Measurements from ENCODE around the gene ACKR2. TPM values are rescaled to one million over a fixed set of nuclear protein-coding genes. Genes with fewer than 3 reads are reported as not detected.

The ACKR2 gene
- polyA plus RNA-seq, 1 donor from 2014 or later, result not detected

DNA sequence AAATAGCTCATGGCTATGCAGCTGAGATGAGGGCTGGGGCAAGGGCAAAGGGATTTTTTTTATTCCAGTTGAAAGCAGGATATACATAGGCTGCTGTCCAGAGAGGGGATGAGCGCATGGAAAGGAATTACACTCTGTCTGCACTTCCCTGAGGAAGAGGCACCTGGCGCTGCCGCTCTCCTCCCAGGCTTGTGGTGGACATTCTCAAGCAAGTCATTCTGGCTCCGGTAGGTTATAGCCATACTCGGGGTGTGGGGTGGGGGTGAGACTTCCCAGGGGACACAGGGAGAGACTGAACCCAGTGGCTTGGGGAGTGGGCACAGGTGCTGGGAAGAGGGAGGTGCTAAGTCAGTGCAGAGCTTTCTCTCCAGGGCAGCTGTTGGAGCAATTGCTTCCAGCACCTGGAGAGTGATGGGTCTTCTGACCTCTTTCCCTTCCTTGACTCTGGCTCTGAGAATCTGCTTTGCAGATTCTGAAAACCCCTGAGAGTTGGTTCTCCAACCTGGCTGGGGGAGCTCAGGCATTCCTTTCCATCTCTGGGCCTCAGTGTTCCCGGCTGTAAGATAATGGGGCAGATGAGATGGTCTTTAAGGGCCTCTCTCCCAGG is 42.1 kb downstream of the ACKR2 start:
- H3K27me3 ChIP-seq (ENCODE audit: insufficient read depth, low read depth, low read length), result no peaks in the 10 kb centered on the region
- no peak overlapping the region for H3K4me2 ChIP-seq (ENCODE audit: low read length)
- no peak overlapping the region for H3K9ac ChIP-seq (ENCODE audit: low read length)
- H3K9me2 ChIP-seq (ENCODE audit: insufficient read depth, low read length), result no peaks in the 10 kb centered on the region
- TF ChIP-seq, protein P1, sequence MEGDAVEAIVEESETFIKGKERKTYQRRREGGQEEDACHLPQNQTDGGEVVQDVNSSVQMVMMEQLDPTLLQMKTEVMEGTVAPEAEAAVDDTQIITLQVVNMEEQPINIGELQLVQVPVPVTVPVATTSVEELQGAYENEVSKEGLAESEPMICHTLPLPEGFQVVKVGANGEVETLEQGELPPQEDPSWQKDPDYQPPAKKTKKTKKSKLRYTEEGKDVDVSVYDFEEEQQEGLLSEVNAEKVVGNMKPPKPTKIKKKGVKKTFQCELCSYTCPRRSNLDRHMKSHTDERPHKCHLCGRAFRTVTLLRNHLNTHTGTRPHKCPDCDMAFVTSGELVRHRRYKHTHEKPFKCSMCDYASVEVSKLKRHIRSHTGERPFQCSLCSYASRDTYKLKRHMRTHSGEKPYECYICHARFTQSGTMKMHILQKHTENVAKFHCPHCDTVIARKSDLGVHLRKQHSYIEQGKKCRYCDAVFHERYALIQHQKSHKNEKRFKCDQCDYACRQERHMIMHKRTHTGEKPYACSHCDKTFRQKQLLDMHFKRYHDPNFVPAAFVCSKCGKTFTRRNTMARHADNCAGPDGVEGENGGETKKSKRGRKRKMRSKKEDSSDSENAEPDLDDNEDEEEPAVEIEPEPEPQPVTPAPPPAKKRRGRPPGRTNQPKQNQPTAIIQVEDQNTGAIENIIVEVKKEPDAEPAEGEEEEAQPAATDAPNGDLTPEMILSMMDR (IDR thresholded peaks at IDR 0.05; ENCODE audit: poor library complexity, severe bottlenecking), result no peak
- TF ChIP-seq EP300 (conservative IDR thresholded peaks at IDR 0.05; ENCODE audit: poor library complexity, severe bottlenecking), result no peak
- no peak overlapping the region for H2AFZ ChIP-seq (ENCODE audit: low read depth, low read length)
- no peak overlapping the region for H3K27ac ChIP-seq (ENCODE audit: low read length)
- no peaks in the 10 kb centered on the region for H3K36me3 ChIP-seq (ENCODE audit: insufficient read depth, low read length)
- no peak overlapping the region for H3K4me3 ChIP-seq (ENCODE audit: low read length)
- H3K79me2 ChIP-seq (replicated peaks; ENCODE audit: insufficient read depth, low read length), result no peaks in the 10 kb centered on the region
- H3F3A ChIP-seq (ENCODE audit: insufficient read depth, low read length, poor library complexity, severe bottlenecking), result no peaks in the 10 kb centered on the region
- no peaks in the 10 kb centered on the region for H4K20me1 ChIP-seq (ENCODE audit: insufficient read depth)
- no peaks in the 10 kb centered on the region for H3K9me3 ChIP-seq (ENCODE audit: low read length)

DNA sequence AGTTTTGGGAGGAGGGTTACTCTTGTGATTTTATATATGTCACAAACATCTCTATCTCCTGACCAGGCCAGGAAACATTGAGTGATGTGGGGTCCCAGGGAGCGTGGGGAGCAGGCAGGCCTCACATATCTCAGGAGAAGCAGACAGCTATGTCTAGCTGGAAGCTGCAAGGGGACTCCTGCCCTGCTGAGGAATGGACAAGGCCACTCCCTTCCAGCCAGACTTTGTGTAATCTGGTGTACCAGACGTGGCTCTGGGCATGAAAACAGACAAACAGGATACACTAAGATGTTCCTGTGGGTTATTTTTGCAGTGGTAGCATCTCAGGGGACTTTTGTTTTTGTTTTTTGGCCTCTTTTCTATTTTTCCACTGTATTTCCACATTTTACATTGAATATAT is 43.2 kb downstream of the ACKR2 start:
- no peaks in the 10 kb centered on the region for H3K9me2 ChIP-seq (ENCODE audit: insufficient read depth, low read length)
- H3F3A ChIP-seq (ENCODE audit: insufficient read depth, low read length, poor library complexity, severe bottlenecking), result no peaks in the 10 kb centered on the region
- no peak overlapping the region for H3K27ac ChIP-seq (ENCODE audit: low read length)
- no peaks in the 10 kb centered on the region for H3K27me3 ChIP-seq (ENCODE audit: insufficient read depth, low read depth, low read length)
- TF ChIP-seq EZH2 (IDR thresholded peaks at IDR 0.05; ENCODE audit: borderline replicate concordance, insufficient read depth, low read length, poor library complexity, severe bottlenecking) (no peak), POLR2AphosphoS5 (IDR thresholded peaks at IDR 0.05) (no peak), EP300 (conservative IDR thresholded peaks at IDR 0.05; ENCODE audit: poor library complexity, severe bottlenecking) (no peak), RAD21 (conservative IDR thresholded peaks at IDR 0.05) (no peak), TAF1 (IDR thresholded peaks at IDR 0.05; ENCODE audit: low read depth) (no peak), MXI1 (conservative IDR thresholded peaks at IDR 0.05; ENCODE audit: poor library complexity, severe bottlenecking) (no peak), SMC3 (conservative IDR thresholded peaks at IDR 0.05; ENCODE audit: poor library complexity) (no peak)
- TF ChIP-seq, protein P2, sequence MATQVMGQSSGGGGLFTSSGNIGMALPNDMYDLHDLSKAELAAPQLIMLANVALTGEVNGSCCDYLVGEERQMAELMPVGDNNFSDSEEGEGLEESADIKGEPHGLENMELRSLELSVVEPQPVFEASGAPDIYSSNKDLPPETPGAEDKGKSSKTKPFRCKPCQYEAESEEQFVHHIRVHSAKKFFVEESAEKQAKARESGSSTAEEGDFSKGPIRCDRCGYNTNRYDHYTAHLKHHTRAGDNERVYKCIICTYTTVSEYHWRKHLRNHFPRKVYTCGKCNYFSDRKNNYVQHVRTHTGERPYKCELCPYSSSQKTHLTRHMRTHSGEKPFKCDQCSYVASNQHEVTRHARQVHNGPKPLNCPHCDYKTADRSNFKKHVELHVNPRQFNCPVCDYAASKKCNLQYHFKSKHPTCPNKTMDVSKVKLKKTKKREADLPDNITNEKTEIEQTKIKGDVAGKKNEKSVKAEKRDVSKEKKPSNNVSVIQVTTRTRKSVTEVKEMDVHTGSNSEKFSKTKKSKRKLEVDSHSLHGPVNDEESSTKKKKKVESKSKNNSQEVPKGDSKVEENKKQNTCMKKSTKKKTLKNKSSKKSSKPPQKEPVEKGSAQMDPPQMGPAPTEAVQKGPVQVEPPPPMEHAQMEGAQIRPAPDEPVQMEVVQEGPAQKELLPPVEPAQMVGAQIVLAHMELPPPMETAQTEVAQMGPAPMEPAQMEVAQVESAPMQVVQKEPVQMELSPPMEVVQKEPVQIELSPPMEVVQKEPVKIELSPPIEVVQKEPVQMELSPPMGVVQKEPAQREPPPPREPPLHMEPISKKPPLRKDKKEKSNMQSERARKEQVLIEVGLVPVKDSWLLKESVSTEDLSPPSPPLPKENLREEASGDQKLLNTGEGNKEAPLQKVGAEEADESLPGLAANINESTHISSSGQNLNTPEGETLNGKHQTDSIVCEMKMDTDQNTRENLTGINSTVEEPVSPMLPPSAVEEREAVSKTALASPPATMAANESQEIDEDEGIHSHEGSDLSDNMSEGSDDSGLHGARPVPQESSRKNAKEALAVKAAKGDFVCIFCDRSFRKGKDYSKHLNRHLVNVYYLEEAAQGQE (IDR thresholded peaks at IDR 0.05; ENCODE audit: borderline replicate concordance), result no peak
- TF ChIP-seq, protein P1 (IDR thresholded peaks at IDR 0.05; ENCODE audit: poor library complexity, severe bottlenecking), result no peak
- no peaks in the 10 kb centered on the region for H3K79me2 ChIP-seq (replicated peaks; ENCODE audit: insufficient read depth, low read length)
- no peak overlapping the region for H3K4me2 ChIP-seq (ENCODE audit: low read length)
- no peaks in the 10 kb centered on the region for H3K36me3 ChIP-seq (ENCODE audit: insufficient read depth, low read length)
- no peak overlapping the region for H3K9ac ChIP-seq (ENCODE audit: low read length)
- no peaks in the 10 kb centered on the region for H3K9me3 ChIP-seq (ENCODE audit: low read length)
- H3K4me3 ChIP-seq (ENCODE audit: low read length), result no peak overlapping the region
- no peak overlapping the region for H2AFZ ChIP-seq (ENCODE audit: low read depth, low read length)
- H4K20me1 ChIP-seq (ENCODE audit: insufficient read depth), result no peaks in the 10 kb centered on the region

Measured in neural cell (in vitro differentiated cells).